Endothelial cell of umbilical vein (primary cell): ENCODE measurements around the gene GJA9. TPM values are rescaled to one million over a fixed set of nuclear protein-coding genes. Genes with fewer than 3 reads are reported as not detected.

Experiments used
- BruUV-seq: library from RNA; stranded (reverse); fragments of 400-500 nt; replicated peaks from 2 replicates; lab custom pipeline; 2021; lab: Mats Ljungman, UMichigan
- CTCF ChIA-PET: fragments of 300-600, 350-600 bp; sonication (Branson Sonifier 250); formaldehyde crosslinking; loops from one replicate; lab custom pipeline; 2021; ENCODE audit warnings: antibody characterized with exemption, inconsistent platforms; lab: Charles Lee
- POLR2A ChIA-PET: fragments of 300-600, 350-600 bp; sonication (Branson Sonifier 250); formaldehyde crosslinking; loops from one replicate; lab custom pipeline; 2021; ENCODE audit warnings: antibody characterized with exemption, inconsistent platforms; lab: Charles Lee
- DNase-seq: peaks from one replicate; pipeline ENCODE4 v3.0.0-alpha.2; 2011; ENCODE audit warnings: low read depth, low spot score
- FAIRE-seq: peaks from 2 replicates; lab custom pipeline; 2011; peaks lifted over from hg19 to GRCh38; lab: Jason Lieb, UNC
- H2AFZ ChIP-seq: 2 replicates; pipeline ENCODE4 v1.6.0; 2012; ENCODE audit warnings: low read depth, low read length, control low read depth, inconsistent platforms
- H3K27ac ChIP-seq: 2 replicates; pipeline ENCODE4 v1.5.1; 2011; ENCODE audit warnings: low read depth, mild to moderate bottlenecking, control low read depth, low read length, moderate library complexity; ENCODE audit not compliant: insufficient read depth
- H3K27me3 ChIP-seq, 2 experiments: 2 replicates each; pipeline versions ENCODE4 v1.6.0 to v1.6.1; 2011; ENCODE audit warnings: low read length in 2 of 2, mixed read lengths in 1 of 2; ENCODE audit not compliant: control insufficient read depth in 2 of 2, insufficient read depth in 2 of 2
- H3K36me3 ChIP-seq, 2 experiments: 2 replicates in 1 of 2; 3 replicates in 1 of 2; pipeline ENCODE4 v1.5.1; 2011; ENCODE audit warnings: low read length in 2 of 2, mild to moderate bottlenecking in 1 of 2, moderate library complexity in 1 of 2; ENCODE audit not compliant: control insufficient read depth in 2 of 2, insufficient read depth in 2 of 2; ENCODE audit errors: extremely low read depth in 1 of 2
- H3K4me1 ChIP-seq: 3 replicates; pipeline ENCODE4 v1.5.1; 2011; ENCODE audit warnings: mild to moderate bottlenecking, low read length; ENCODE audit not compliant: control insufficient read depth, insufficient read depth; ENCODE audit errors: extremely low read depth
- H3K4me2 ChIP-seq: 2 replicates; pipeline ENCODE4 v1.6.1; 2011; ENCODE audit warnings: low read length, control low read depth, mixed read lengths; ENCODE audit not compliant: insufficient read depth
- H3K4me3 ChIP-seq, 3 experiments: fragments of 200-600 bp in 1 of 3; sonication (generic), shearing (Covaris generic) in 1 of 3; replicated peaks in 1 of 3; 2 replicates each; pipeline ENCODE4 v1.5.1; 2011 to 2016; ENCODE audit warnings: control low read depth in 3 of 3, low read length in 3 of 3, mild to moderate bottlenecking in 2 of 3, inconsistent platforms in 1 of 3, low read depth in 1 of 3, moderate library complexity in 1 of 3; ENCODE audit not compliant: insufficient read depth in 1 of 3
- H3K79me2 ChIP-seq: 2 replicates; pipeline ENCODE4 v1.6.0; 2012; ENCODE audit warnings: low read length, inconsistent platforms; ENCODE audit not compliant: control insufficient read depth, insufficient read depth
- H3K9ac ChIP-seq: replicated peaks from 2 replicates; pipeline ENCODE3; 2011; ENCODE audit warnings: low read length, control low read depth; ENCODE audit not compliant: insufficient read depth; ENCODE audit errors: extremely low read depth
- H3K9me1 ChIP-seq: replicated peaks from 3 replicates; pipeline ENCODE4 v1.6.0; 2011; ENCODE audit warnings: mild to moderate bottlenecking, low read length; ENCODE audit not compliant: control insufficient read depth, insufficient read depth; ENCODE audit errors: extremely low read depth
- H3K9me3 ChIP-seq: replicated peaks from 2 replicates; pipeline ENCODE4 v1.5.1; 2012; ENCODE audit warnings: low read length, inconsistent platforms; ENCODE audit not compliant: control insufficient read depth, insufficient read depth
- H4K20me1 ChIP-seq: replicated peaks from 2 replicates; pipeline ENCODE3; 2011; ENCODE audit warnings: mild to moderate bottlenecking, low read length; ENCODE audit not compliant: control insufficient read depth, insufficient read depth; ENCODE audit errors: extremely low read depth
- EZH2 ChIP-seq: IDR thresholded peaks from 2 replicates; pipeline ENCODE4 v1.6.1; 2012; ENCODE audit warnings: borderline replicate concordance, low read depth, mild to moderate bottlenecking, moderate library complexity, low read length, inconsistent platforms; ENCODE audit not compliant: severe bottlenecking
- JUN ChIP-seq: IDR thresholded peaks from 2 replicates; pipeline ENCODE4 v1.6.1; 2011; ENCODE audit warnings: borderline replicate concordance, low read depth; ENCODE audit not compliant: insufficient read length, insufficient read depth
- MYC ChIP-seq: IDR thresholded peaks from one replicate; pipeline ENCODE4 v1.6.1; 2011; ENCODE audit warnings: mild to moderate bottlenecking, low read depth, low read length
- POLR2A ChIP-seq: IDR thresholded peaks from 2 replicates; pipeline ENCODE4 v1.6.1; 2012; ENCODE audit warnings: low read depth, mild to moderate bottlenecking, control low read depth, low read length
- POLR2AphosphoS5 ChIP-seq: IDR thresholded peaks from 2 replicates; pipeline ENCODE4 v1.6.1; 2012; ENCODE audit warnings: low read depth, mild to moderate bottlenecking, control low read depth, low read length, moderate library complexity; ENCODE audit not compliant: insufficient read depth
- dilution Hi-C: fragments of 300-500 bp; cut with MboI; formaldehyde crosslinking; loops from one replicate; pipeline ENCODE4 v1.15.0; 2019; ENCODE audit warnings: low sequenced_read_pairs; ENCODE audit not compliant: extremely low pct_ligation_motif_present
- intact Hi-C: fragments of 100-400 bp; cut with micrococcal nuclease; formaldehyde crosslinking; loops from one replicate; pipeline ENCODE4 v1.10.0; 2022
- polyA plus RNA-seq, 4 experiments: library from polyadenylated mRNA; depleted of rRNA in 3 of 4; stranded (reverse) in 3 of 4; unstranded in 1 of 4; fragments of >200 nt; gene quantifications; 2 replicates each; pipeline versions ENCODE4 v1.2.1 to v1.2.3, GENCODE V29; 2011 to 2012; ENCODE audit warnings: missing spikeins in 1 of 4
- total RNA-seq: library from RNA; stranded (reverse); gene quantifications from 2 replicates; pipeline ENCODE4 v1.2.3, GENCODE V29; 2021

Gene GJA9
- total and polyA plus RNA-seq, 2 donors (not counting 3 experiments of a cell fraction or from before 2014, with no cell fraction given), result not detected

GRCh38 chr1:38873027-38873969 is 8.1 kb downstream of the GJA9 start, which contains the start of gene MYCBP:
MYCBP (minus strand) TSS chr1:38873348; CDS start chr1:38873305, 43 bp downstream.
- peaks cover 8% of the 10 kb centered on the region for H3K79me2 ChIP-seq
- ChIA-PET CTCF (interaction anchor here (0.6 to 1.2 kb wide), 3 partner anchors 205 to 826 kb away, joined by 3 to 6 read pairs (median 3); partner anchors contain the start of gene POU3F1), POLR2A (interaction anchor here (0.8 kb wide), 1 partner anchor 154 kb away, joined by 3 read pairs; no protein-coding TSS in a partner anchor)
- peaks cover 12% of the 10 kb centered on the region for H3K4me1 ChIP-seq
- DNase-seq (peak; percentile 98), FAIRE-seq (peak; percentile 97)
- no peaks in the 10 kb centered on the region for H4K20me1 ChIP-seq
- H3K27me3 ChIP-seq, result no peaks in the 10 kb centered on the region
- TF ChIP-seq JUN (no peak), MYC (no peak), EZH2 (no peak), POLR2AphosphoS5 (peak; percentile 79), POLR2A (peak; percentile 89)
- peak within 1 kb of the TSS; percentile 88 for H3K4me2 ChIP-seq
- H3K9ac ChIP-seq, result peak within 1 kb of the TSS; percentile 59
- H3K4me3 ChIP-seq, result peak within 1 kb of the TSS; percentile 74 to 86 (median 83)
- dilution Hi-C loops (no loop called here), intact Hi-C loops (loop anchor here (1.0 kb wide), 2 partner anchors 14 to 118 kb away; partner anchors contain the start of genes AKIRIN1 and RRAGC)
- TSS peak; percentile 67 for BruUV-seq
- peak within 1 kb of the TSS; percentile 90 for H2AFZ ChIP-seq
- no peaks in the 10 kb centered on the region for H3K36me3 ChIP-seq
- H3K27ac ChIP-seq, result peak within 1 kb of the TSS; percentile 12
- H3K9me3 ChIP-seq, result no peaks in the 10 kb centered on the region
- no peaks in the 10 kb centered on the region for H3K9me1 ChIP-seq
